RCC 7860 (cell line): ENCODE results near the gene MTA3.
"Not testable (repeated sequence)": the region's sequence is repeated elsewhere in the genome, so short reads cannot be mapped to it uniquely, and the experiment has no call there.

Source experiments
- DNase-seq: peaks from one replicate; pipeline ENCODE4 v3.0.0-alpha.2; 2015; ENCODE audit warnings: low spot score
- FAIRE-seq: peaks from 2 replicates; lab custom pipeline; 2012; peaks lifted over from hg19 to GRCh38; lab: Jason Lieb, UNC

The MTA3 gene

GRCh38 chr2:42568401-42569115, at the start of gene MTA3:
Gene MTA3 (plus strand): TSS chr2:42568632. CDS start chr2:42568746, 114 bp downstream.
- FAIRE-seq (no peak), DNase-seq (no peak)

GRCh38 chr2:42519624-42520023, 48.8 kb upstream of the MTA3 start:
- no peak for FAIRE-seq
- DNase-seq, result no peak

- no peak for DNase-seq
- FAIRE-seq, result no peak
These were observed 46.4 kb upstream of the MTA3 start for GRCh38 chr2:42522035-42522434.

GRCh38 chr2:42523341-42523740, 45.1 kb upstream of the MTA3 start:
- no peak for DNase-seq
- FAIRE-seq, result no peak

- FAIRE-seq, result no peak
These were observed 36.0 kb upstream of the MTA3 start for GRCh38 chr2:42532397-42532796.

GRCh38 chr2:42537493-42537892, 30.9 kb upstream of the MTA3 start:
- DNase-seq (no peak), FAIRE-seq (no peak)

More at GRCh38 chr2:42532397-42532796, 36.0 kb upstream of the MTA3 start:
- no peak for DNase-seq

- FAIRE-seq (no peak), DNase-seq (no peak)
These were observed 25.6 kb upstream of the MTA3 start for GRCh38 chr2:42542871-42543270.

GRCh38 chr2:42545023-42545721, 23.3 kb upstream of the MTA3 start:
- DNase-seq (no peak), FAIRE-seq (no peak)

GRCh38 chr2:42545841-42546390, 22.5 kb upstream of the MTA3 start:
- DNase-seq (no peak), FAIRE-seq (no peak)

- no peak for DNase-seq
- FAIRE-seq, result no peak
These were observed 21.4 kb upstream of the MTA3 start for GRCh38 chr2:42547014-42547413.

- FAIRE-seq, result no peak
- DNase-seq, result no peak
These were observed 20.8 kb upstream of the MTA3 start for GRCh38 chr2:42547446-42548295.

- DNase-seq (no peak), FAIRE-seq (no peak)
These were observed 17.6 kb upstream of the MTA3 start for GRCh38 chr2:42550870-42551269.

- FAIRE-seq, result no peak
These were observed 14.0 kb upstream of the MTA3 start for GRCh38 chr2:42554392-42554791.

GRCh38 chr2:42556315-42556890, 12.0 kb upstream of the MTA3 start:
- no peak for FAIRE-seq
- DNase-seq, result no peak

More at GRCh38 chr2:42554392-42554791, 14.0 kb upstream of the MTA3 start:
- DNase-seq, result no peak

GRCh38 chr2:42557306-42557705, 11.1 kb upstream of the MTA3 start:
- FAIRE-seq (no peak), DNase-seq (no peak)

GRCh38 chr2:42558827-42559226, 9.6 kb upstream of the MTA3 start:
- DNase-seq (no peak), FAIRE-seq (no peak)

GRCh38 chr2:42560133-42560532, 8.3 kb upstream of the MTA3 start:
- not testable (repeated sequence) for DNase-seq, FAIRE-seq

GRCh38 chr2:42560899-42561298, 7.5 kb upstream of the MTA3 start:
- FAIRE-seq (no peak), DNase-seq (no peak)

GRCh38 chr2:42562474-42563144, 5.8 kb upstream of the MTA3 start:
- DNase-seq, result no peak
- no peak for FAIRE-seq

GRCh38 chr2:42566025-42566424, 2.4 kb upstream of the MTA3 start:
- FAIRE-seq (no peak), DNase-seq (no peak)
